HL-60 (cell line): ENCODE results near the gene ATP8A2.

Experiments
- CTCF ChIP-seq: IDR thresholded peaks from one replicate; pipeline ENCODE4 v1.5.1; 2011; ENCODE audit warnings: low read length, control low read depth, inconsistent platforms; ENCODE audit not compliant: insufficient read depth
- POLR2AphosphoS5 ChIP-seq: IDR thresholded peaks from 2 replicates; pipeline ENCODE4 v1.6.1; 2012; ENCODE audit warnings: low read depth
- SPI1 ChIP-seq: IDR thresholded peaks from 2 replicates; pipeline ENCODE4 v1.6.1; 2012; ENCODE audit warnings: low read depth, mild to moderate bottlenecking, borderline replicate concordance

- TF ChIP-seq CTCF (no peak), POLR2AphosphoS5 (no peak), SPI1 (no peak)
These were observed 599.3 kb downstream of the ATP8A2 start for GRCh38 chr13:25971047-25971446.
